Measurements from ENCODE around the gene BMF. TPM values are rescaled to one million over a fixed set of nuclear protein-coding genes. Genes with fewer than 3 reads are reported as not detected.

The BMF gene
- total and polyA plus RNA-seq, 8 donors, result 2.2 to 11.7 (median 5.8) TPM

- H3K4me1 ChIP-seq, result peaks cover 15 to 63% (median 49%) of the 10 kb centered on the region in 4 donors
- no peaks in the 10 kb centered on the region for H3K36me3 ChIP-seq
- no peaks in the 10 kb centered on the region for H3K27me3 ChIP-seq
- peak overlapping the region in 2 of 5 donors; percentile 65 to 76 for H3K27ac ChIP-seq
- DNase-seq, result no peak
- intact Hi-C loops (cut with DNase I; ENCODE audit: low total_unique reads), result no loop called here
- no peak overlapping the region for H3K4me3 ChIP-seq
- no peaks in the 10 kb centered on the region for H3K9me3 ChIP-seq
- 57 to 73% (median 67%) methylated on average over 10 of the region's 10 CpGs for WGBS, 5 donors
- TF ChIP-seq CTCF (IDR thresholded peaks at IDR 0.05) (no peak), EP300 (IDR thresholded peaks at IDR 0.05) (no peak), POLR2A (IDR thresholded peaks at IDR 0.05) (no peak), POLR2AphosphoS5 (IDR thresholded peaks at IDR 0.05) (no peak)
Measured at GRCh38 chr15:40043927-40044716, 64.6 kb downstream of the BMF start.

GRCh38 chr15:40042791-40043320 lies 65.8 kb downstream of the BMF start:
- 83 to 95% (median 91%) methylated on average over 5 of the region's 5 CpGs for WGBS, 5 donors
- Histone ChIP-seq H3K27ac (no peak overlapping the region), H3K4me3 (no peak overlapping the region), H3K9me3 (no peaks in the 10 kb centered on the region), H3K4me1 (peaks cover 13 to 55% (median 49%) of the 10 kb centered on the region in 4 donors), H3K36me3 (no peaks in the 10 kb centered on the region), H3K27me3 (no peaks in the 10 kb centered on the region)
- intact Hi-C loops (cut with DNase I; ENCODE audit: low total_unique reads), result no loop called here
- no peak for DNase-seq
- TF ChIP-seq POLR2AphosphoS5 (IDR thresholded peaks at IDR 0.05) (no peak), EP300 (IDR thresholded peaks at IDR 0.05) (no peak), CTCF (IDR thresholded peaks at IDR 0.05) (no peak), POLR2A (IDR thresholded peaks at IDR 0.05) (no peak)

- H3K9me3 ChIP-seq, result no peaks in the 10 kb centered on the region
- peaks cover 6 to 52% (median 46%) of the 10 kb centered on the region in 4 donors for H3K4me1 ChIP-seq
- WGBS, 5 donors, result 72 to 83% (median 80%) methylated on average over 3 of the region's 3 CpGs
- intact Hi-C loops (cut with DNase I; ENCODE audit: low total_unique reads), result no loop called here
- no peak overlapping the region for H3K4me3 ChIP-seq
- H3K27me3 ChIP-seq, result no peaks in the 10 kb centered on the region
- no peak for DNase-seq
- TF ChIP-seq POLR2A (IDR thresholded peaks at IDR 0.05) (no peak), POLR2AphosphoS5 (IDR thresholded peaks at IDR 0.05) (no peak), EP300 (IDR thresholded peaks at IDR 0.05) (no peak), CTCF (IDR thresholded peaks at IDR 0.05) (no peak)
- H3K36me3 ChIP-seq, result peaks cover 12 to 15% (median 14%) of the 10 kb centered on the region in 4 donors
- peak overlapping the region in 3 of 5 donors; percentile 95 to 97 (median 96) for H3K27ac ChIP-seq
Measured at GRCh38 chr15:40040770-40041169, 67.9 kb downstream of the BMF start.

GRCh38 chr15:40040293-40040635 lies 68.4 kb downstream of the BMF start:
- peaks cover 6 to 47% (median 41%) of the 10 kb centered on the region in 4 donors for H3K4me1 ChIP-seq
- H3K4me3 ChIP-seq, result peak overlapping the region in 3 of 4 donors; percentile 75 to 90 (median 89)
- no peak for DNase-seq
- intact Hi-C loops (cut with DNase I; ENCODE audit: low total_unique reads), result no loop called here
- H3K9me3 ChIP-seq, result no peaks in the 10 kb centered on the region
- peaks cover 17 to 20% (median 19%) of the 10 kb centered on the region in 4 donors for H3K36me3 ChIP-seq
- peak overlapping the region; percentile 19 to 97 (median 95) for H3K27ac ChIP-seq
- no peaks in the 10 kb centered on the region for H3K27me3 ChIP-seq
- TF ChIP-seq CTCF (IDR thresholded peaks at IDR 0.05), result no peak
- TF ChIP-seq POLR2A (IDR thresholded peaks at IDR 0.05), result no peak
- no peak for TF ChIP-seq EP300 (IDR thresholded peaks at IDR 0.05)
- TF ChIP-seq POLR2AphosphoS5 (IDR thresholded peaks at IDR 0.05), result no peak
- 58 to 68% (median 59%) methylated on average over 6 of the region's 6 CpGs for WGBS, 5 donors
